Activated CD8-positive, alpha-beta T cell treated with anti-CD3 and anti-CD28 coated beads for 36 hours (primary cell): Measurements from ENCODE around the gene BMP6. TPM values are rescaled to one million over a fixed set of nuclear protein-coding genes. Genes with fewer than 3 reads are reported as not detected.

Experiments used
- ATAC-seq: fragments of 200-7000 bp; cut with Tn5 transposase; one replicate; pipeline ENCODE4 v1.10.0; 2021; ENCODE audit warnings: mild to moderate bottlenecking, moderate library complexity
- CTCF ChIA-PET: fragments of 350-600 bp; sonication (Branson Sonifier 250); formaldehyde crosslinking; loops from one replicate; lab custom pipeline; 2021; ENCODE audit warnings: antibody characterized with exemption; lab: Charles Lee
- POLR2A ChIA-PET: fragments of 350-600 bp; sonication (Branson Sonifier 250); formaldehyde crosslinking; loops from one replicate; lab custom pipeline; 2021; ENCODE audit warnings: antibody characterized with exemption; lab: Charles Lee
- DNase-seq: peaks from one replicate; pipeline ENCODE4 v3.0.0-alpha.2; 2020
- H3K27ac Mint-ChIP-seq: one replicate; pipeline ENCODE4 v1.8.0; 2021; ENCODE audit warnings: mild to moderate bottlenecking, mixed read lengths
- H3K27me3 Mint-ChIP-seq: one replicate; pipeline ENCODE4 v1.8.0; 2021; ENCODE audit warnings: mixed read lengths
- H3K36me3 Mint-ChIP-seq: one replicate; pipeline ENCODE4 v1.8.0; 2021; ENCODE audit warnings: low read depth, mixed read lengths
- H3K4me1 Mint-ChIP-seq: one replicate; pipeline ENCODE4 v1.8.0; 2021; ENCODE audit warnings: low read depth, mixed read lengths
- H3K4me3 Mint-ChIP-seq: one replicate; pipeline ENCODE4 v1.8.0; 2021; ENCODE audit warnings: mild to moderate bottlenecking, moderate library complexity, mixed read lengths
- H3K9me3 Mint-ChIP-seq: one replicate; pipeline ENCODE4 v1.8.0; 2021; ENCODE audit warnings: mixed read lengths
- intact Hi-C: fragments of 100-400 bp; cut with micrococcal nuclease; formaldehyde crosslinking; loops from one replicate; pipeline ENCODE4 v1.10.0; 2022
- total RNA-seq, 2 experiments: library from RNA; stranded (reverse); gene quantifications; one replicate each; pipeline ENCODE4 v1.2.3, GENCODE V29; 2021
- TF ChIP-seq, protein P1 (sequence below): fragments of 200-600 bp; IDR thresholded peaks from one replicate; pipeline ENCODE4 v1.8.0; 2022; ENCODE audit warnings: antibody characterized with exemption, mild to moderate bottlenecking

The BMP6 gene
- total RNA-seq, 2 experiments from 2014 or later, result 0.09 to 0.18 TPM

DNA sequence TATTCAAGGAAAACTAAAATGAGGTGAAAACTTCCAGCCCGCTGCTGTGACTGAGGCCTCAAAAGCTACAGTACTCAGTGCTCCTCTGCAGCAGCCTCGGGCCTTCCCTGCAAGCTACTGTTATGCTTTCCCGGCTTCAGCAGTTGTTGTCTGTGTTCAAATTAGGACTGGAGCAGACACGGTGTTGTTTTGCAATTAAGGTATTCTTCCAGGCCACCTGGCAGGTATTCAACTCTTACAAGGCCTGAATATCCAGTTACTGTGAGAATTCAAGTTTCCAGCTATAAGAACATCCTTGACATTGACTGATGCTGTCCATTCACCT, 174.0 kb downstream of the BMP6 start:
- Mint-ChIP-seq H3K27ac (no peak overlapping the region), H3K4me1 (no peaks in the 10 kb centered on the region), H3K27me3 (no peaks in the 10 kb centered on the region), H3K4me3 (no peak overlapping the region), H3K9me3 (no peaks in the 10 kb centered on the region), H3K36me3 (peaks cover 53% of the 10 kb centered on the region)
- ATAC-seq, result no peak
- POLR2A ChIA-PET, result interaction anchor here (1.0 kb wide), 1 partner anchor 9 kb away, joined by 4 read pairs; no protein-coding TSS in a partner anchor
- intact Hi-C loops, result no loop called here
- TF ChIP-seq, protein P1, sequence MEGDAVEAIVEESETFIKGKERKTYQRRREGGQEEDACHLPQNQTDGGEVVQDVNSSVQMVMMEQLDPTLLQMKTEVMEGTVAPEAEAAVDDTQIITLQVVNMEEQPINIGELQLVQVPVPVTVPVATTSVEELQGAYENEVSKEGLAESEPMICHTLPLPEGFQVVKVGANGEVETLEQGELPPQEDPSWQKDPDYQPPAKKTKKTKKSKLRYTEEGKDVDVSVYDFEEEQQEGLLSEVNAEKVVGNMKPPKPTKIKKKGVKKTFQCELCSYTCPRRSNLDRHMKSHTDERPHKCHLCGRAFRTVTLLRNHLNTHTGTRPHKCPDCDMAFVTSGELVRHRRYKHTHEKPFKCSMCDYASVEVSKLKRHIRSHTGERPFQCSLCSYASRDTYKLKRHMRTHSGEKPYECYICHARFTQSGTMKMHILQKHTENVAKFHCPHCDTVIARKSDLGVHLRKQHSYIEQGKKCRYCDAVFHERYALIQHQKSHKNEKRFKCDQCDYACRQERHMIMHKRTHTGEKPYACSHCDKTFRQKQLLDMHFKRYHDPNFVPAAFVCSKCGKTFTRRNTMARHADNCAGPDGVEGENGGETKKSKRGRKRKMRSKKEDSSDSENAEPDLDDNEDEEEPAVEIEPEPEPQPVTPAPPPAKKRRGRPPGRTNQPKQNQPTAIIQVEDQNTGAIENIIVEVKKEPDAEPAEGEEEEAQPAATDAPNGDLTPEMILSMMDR, result no peak
- CTCF ChIA-PET, result interaction anchor here (0.6 to 1.6 kb wide), 2 partner anchors 14 to 159 kb away, joined by 3 to 6 read pairs; no protein-coding TSS in a partner anchor
- DNase-seq, result no peak

DNA sequence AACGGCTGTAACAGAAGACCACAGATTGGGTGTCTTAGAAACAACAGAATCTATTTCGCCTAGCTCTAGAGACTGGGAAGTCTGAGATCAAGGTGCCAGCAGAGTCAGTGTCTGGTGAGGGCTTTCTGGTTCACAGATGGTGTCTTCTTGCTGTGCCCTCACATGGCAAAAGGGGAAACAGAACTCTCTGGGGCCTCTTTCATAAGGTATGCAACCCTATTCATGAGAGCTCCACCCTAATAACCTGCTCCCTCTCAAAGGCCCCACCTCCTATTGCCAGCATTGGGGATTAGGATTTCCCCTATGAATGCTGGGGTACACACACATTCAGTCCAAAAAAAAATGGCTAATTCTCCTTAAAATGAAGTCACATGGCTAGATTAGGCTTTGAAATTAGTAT, 174.7 kb downstream of the BMP6 start:
- Mint-ChIP-seq H3K27ac (no peak overlapping the region), H3K4me1 (no peaks in the 10 kb centered on the region), H3K9me3 (no peaks in the 10 kb centered on the region), H3K27me3 (no peaks in the 10 kb centered on the region), H3K36me3 (peaks cover 52% of the 10 kb centered on the region), H3K4me3 (no peak overlapping the region)
- ChIA-PET POLR2A (interaction anchor here (0.6 kb wide), 1 partner anchor 115 kb away, joined by 3 read pairs; no protein-coding TSS in a partner anchor), CTCF (interaction anchor here (1.6 kb wide), 1 partner anchor 159 kb away, joined by 6 read pairs; no protein-coding TSS in a partner anchor)
- ATAC-seq (no peak), DNase-seq (no peak)
- TF ChIP-seq, protein P1, result no peak
- intact Hi-C loops, result no loop called here

DNA sequence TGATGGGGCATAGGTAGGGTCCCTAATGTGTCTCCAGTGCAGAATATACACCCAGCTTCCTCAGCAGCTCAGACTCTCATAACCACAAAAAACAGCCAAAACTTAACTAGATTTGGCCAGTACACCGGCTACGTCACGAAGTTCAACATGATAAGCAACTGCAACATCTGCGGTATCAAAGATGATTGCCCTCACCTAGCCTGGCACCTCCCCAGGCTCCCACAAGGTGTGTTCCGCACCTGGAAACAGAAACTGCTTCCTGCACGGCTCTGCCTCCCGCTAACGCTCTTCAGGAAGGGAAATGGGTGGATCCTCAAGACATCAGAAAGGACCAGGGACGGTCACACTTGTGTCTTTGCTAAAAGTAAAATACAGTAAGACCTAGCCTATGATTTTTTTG, 175.2 kb downstream of the BMP6 start:
- DNase-seq (no peak), ATAC-seq (no peak)
- H3K9me3 Mint-ChIP-seq, result no peaks in the 10 kb centered on the region
- H3K36me3 Mint-ChIP-seq, result peaks cover 49% of the 10 kb centered on the region
- H3K4me3 Mint-ChIP-seq, result no peak overlapping the region
- H3K27ac Mint-ChIP-seq, result no peak overlapping the region
- CTCF ChIA-PET, result no interaction called here
- TF ChIP-seq, protein P1, result no peak
- POLR2A ChIA-PET, result no interaction called here
- H3K4me1 Mint-ChIP-seq, result no peaks in the 10 kb centered on the region
- intact Hi-C loops, result no loop called here
- no peaks in the 10 kb centered on the region for H3K27me3 Mint-ChIP-seq

DNA sequence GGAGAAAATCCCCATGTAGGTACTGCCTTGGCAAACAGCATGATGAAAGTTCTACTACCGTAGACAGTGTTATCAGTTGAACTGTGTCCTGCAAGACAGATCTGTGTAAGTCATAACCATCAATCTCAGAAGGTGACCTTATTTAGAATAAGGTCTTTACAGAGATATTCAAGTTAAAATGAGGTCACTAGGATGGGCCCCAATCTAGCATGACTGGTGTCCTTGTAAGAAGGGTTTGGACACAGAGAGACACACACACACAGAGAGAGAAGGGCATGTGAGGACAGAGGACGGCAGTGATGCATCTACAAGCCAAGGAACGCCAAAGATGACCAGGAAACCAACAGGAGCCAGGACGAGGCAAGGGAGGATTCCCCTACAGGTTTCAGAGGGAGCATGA, 175.9 kb downstream of the BMP6 start:
- DNase-seq (no peak), ATAC-seq (no peak)
- H3K9me3 Mint-ChIP-seq, result no peaks in the 10 kb centered on the region
- ChIA-PET CTCF (no interaction called here), POLR2A (no interaction called here)
- H3K27ac Mint-ChIP-seq, result no peak overlapping the region
- H3K36me3 Mint-ChIP-seq, result peaks cover 46% of the 10 kb centered on the region
- no peak overlapping the region for H3K4me3 Mint-ChIP-seq
- intact Hi-C loops, result no loop called here
- no peaks in the 10 kb centered on the region for H3K4me1 Mint-ChIP-seq
- H3K27me3 Mint-ChIP-seq, result no peaks in the 10 kb centered on the region
- TF ChIP-seq, protein P1, result no peak

DNA sequence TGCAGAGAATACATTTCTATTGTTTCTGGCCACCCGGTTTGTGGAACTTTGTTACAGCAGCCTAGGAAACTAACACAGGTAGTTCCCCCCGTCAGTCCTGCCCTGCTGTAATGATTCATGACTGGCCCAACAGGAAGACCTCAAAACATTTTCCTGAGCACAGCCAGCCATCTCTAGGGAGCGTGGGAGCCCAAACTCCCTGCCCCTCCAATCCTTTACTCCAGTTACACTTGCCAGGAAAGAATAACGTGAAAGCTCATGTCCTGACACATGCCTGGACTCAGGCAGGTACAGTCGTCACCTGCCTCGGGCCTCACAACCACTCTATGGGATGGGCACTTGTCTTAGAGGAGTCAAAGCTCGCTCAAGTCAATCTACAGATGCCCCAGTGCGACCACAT, 176.3 kb downstream of the BMP6 start:
- ChIA-PET CTCF (interaction anchor here (0.9 to 1.2 kb wide), 2 partner anchors 90 to 157 kb away, joined by 3 read pairs; no protein-coding TSS in a partner anchor), POLR2A (no interaction called here)
- H3K36me3 Mint-ChIP-seq, result peaks cover 46% of the 10 kb centered on the region
- H3K4me3 Mint-ChIP-seq, result no peak overlapping the region
- ATAC-seq (no peak), DNase-seq (no peak)
- H3K27me3 Mint-ChIP-seq, result no peaks in the 10 kb centered on the region
- H3K4me1 Mint-ChIP-seq, result no peaks in the 10 kb centered on the region
- H3K27ac Mint-ChIP-seq, result no peak overlapping the region
- TF ChIP-seq, protein P1, result no peak
- intact Hi-C loops, result no loop called here
- H3K9me3 Mint-ChIP-seq, result no peaks in the 10 kb centered on the region
